ENCODE data around the gene GPC6. TPM values are rescaled to one million over a fixed set of nuclear protein-coding genes. Genes with fewer than 3 reads are reported as not detected.

The GPC6 gene
- total and polyA plus RNA-seq, 2 donors (not counting 3 experiments of a cell fraction or from before 2014, with no cell fraction given), result 0.01 TPM; not detected in 1

- no TSS peak for BruUV-seq (replicated peaks)
- no peak overlapping the region for H2AFZ ChIP-seq (ENCODE audit: low read depth, low read length)
- TF ChIP-seq POLR2A (IDR thresholded peaks at IDR 0.05; ENCODE audit: low read depth, low read length) (no peak), POLR2AphosphoS5 (IDR thresholded peaks at IDR 0.05; ENCODE audit: insufficient read depth, low read depth, low read length) (no peak), JUN (IDR thresholded peaks at IDR 0.05; ENCODE audit: borderline replicate concordance, insufficient read depth, insufficient read length, low read depth) (no peak), EZH2 (IDR thresholded peaks at IDR 0.05; ENCODE audit: borderline replicate concordance, low read depth, low read length, severe bottlenecking) (no peak), MYC (IDR thresholded peaks at IDR 0.05; ENCODE audit: low read depth, low read length) (no peak), CTCF (IDR thresholded peaks at IDR 0.05; ENCODE audit: extremely low read depth in 1 of 2, insufficient read depth in 1 of 2, low read depth in 1 of 2, low read length in 2 of 2) (no peak), GATA2 (IDR thresholded peaks at IDR 0.05; ENCODE audit: insufficient read depth, insufficient read length, low read depth, low read length) (no peak), MAX (IDR thresholded peaks at IDR 0.05; ENCODE audit: insufficient read depth, insufficient read length) (no peak), FOS (IDR thresholded peaks at IDR 0.05; ENCODE audit: borderline replicate concordance, insufficient read depth, low read length) (no peak)
- H3K27ac ChIP-seq (ENCODE audit: insufficient read depth, low read depth, low read length), result no peak overlapping the region
- H3K9me3 ChIP-seq (replicated peaks; ENCODE audit: control insufficient read depth, insufficient read depth, low read length), result no peaks in the 10 kb centered on the region
- no peak overlapping the region for H3K4me3 ChIP-seq (replicated peaks in 1 of 3; ENCODE audit: insufficient read depth in 1 of 3, low read depth in 1 of 3, low read length in 3 of 3)
- POLR2A ChIA-PET, result no interaction called here
- H3K4me1 ChIP-seq (ENCODE audit: control insufficient read depth, extremely low read depth, insufficient read depth, low read length), result no peaks in the 10 kb centered on the region
- DNase-seq (ENCODE audit: low read depth, low spot score) (no peak), FAIRE-seq (no peak)
- CTCF ChIA-PET, result no interaction called here
- intact Hi-C loops (cut with micrococcal nuclease) (no loop called here), dilution Hi-C loops (cut with MboI; ENCODE audit: extremely low pct_ligation_motif_present, low sequenced_read_pairs) (no loop called here)
- no peaks in the 10 kb centered on the region for H3K9me1 ChIP-seq (replicated peaks; ENCODE audit: control insufficient read depth, extremely low read depth, insufficient read depth, low read length)
- H3K36me3 ChIP-seq (ENCODE audit: control insufficient read depth in 2 of 2, extremely low read depth in 1 of 2, insufficient read depth in 2 of 2, low read length in 2 of 2), result no peaks in the 10 kb centered on the region
- no peak overlapping the region for H3K4me2 ChIP-seq (ENCODE audit: insufficient read depth, low read length)
- no peaks in the 10 kb centered on the region for H3K79me2 ChIP-seq (ENCODE audit: control insufficient read depth, insufficient read depth, low read length)
- no peak overlapping the region for H3K9ac ChIP-seq (replicated peaks; ENCODE audit: extremely low read depth, insufficient read depth, low read length)
- no peaks in the 10 kb centered on the region for H4K20me1 ChIP-seq (replicated peaks; ENCODE audit: control insufficient read depth, extremely low read depth, insufficient read depth, low read length)
- H3K27me3 ChIP-seq (ENCODE audit: control insufficient read depth in 2 of 2, insufficient read depth in 2 of 2, low read length in 2 of 2), result no peaks in the 10 kb centered on the region
Observed at GRCh38 chr13:94020426-94020825, 793.8 kb downstream of the GPC6 start.

All from endothelial cell of umbilical vein (primary cell).